SK-N-SH treated with all-trans-retinoic acid at 6 μM for 48 hours (cell line): ENCODE measurements around the gene FLRT2.
A peak's percentile ranks its signal among the peaks of the same experiment; 100 is the strongest.

Source experiments
- ATAC-seq: fragments of 200-7000 bp; cut with Tn5 transposase; 3 replicates; pipeline ENCODE4 v1.9.1; 2020; ENCODE audit warnings: mild to moderate bottlenecking, moderate library complexity
- ARNTL ChIP-seq: fragments of 450-650 bp; formaldehyde crosslinking; IDR thresholded peaks from 2 replicates; pipeline ENCODE4 v1.5.0; 2020; ENCODE audit warnings: low read depth, mild to moderate bottlenecking, moderate library complexity, borderline replicate concordance
- BACH2 ChIP-seq: fragments of 250-450 bp; sonication (Bioruptor Pico); IDR thresholded peaks from 2 replicates; pipeline ENCODE4 v1.9.0; 2021; ENCODE audit warnings: mild to moderate bottlenecking, borderline replicate concordance
- CSDC2 ChIP-seq: fragments of 250-450 bp; sonication (Bioruptor Pico); IDR thresholded peaks from 2 replicates; pipeline ENCODE4 v1.5.0; 2020; ENCODE audit warnings: mild to moderate bottlenecking, moderate library complexity
- CSRNP3 ChIP-seq: fragments of 250-450 bp; sonication (Bioruptor Pico); IDR thresholded peaks from 2 replicates; pipeline ENCODE4 v1.5.1; 2021; ENCODE audit warnings: mild to moderate bottlenecking, moderate library complexity
- ESRRG ChIP-seq: fragments of 250-450 bp; sonication (Bioruptor Pico); IDR thresholded peaks from 2 replicates; pipeline ENCODE4 v1.6.1; 2021; ENCODE audit warnings: mild to moderate bottlenecking
- GLIS3 ChIP-seq: fragments of 250-450 bp; sonication (Bioruptor Pico); IDR thresholded peaks from 2 replicates; pipeline ENCODE4 v1.5.0; 2020; ENCODE audit warnings: mild to moderate bottlenecking, moderate library complexity
- PPARA ChIP-seq: fragments of 250-450 bp; sonication (Bioruptor Pico); IDR thresholded peaks from 2 replicates; pipeline ENCODE4 v1.5.0; 2020; ENCODE audit warnings: mild to moderate bottlenecking, borderline replicate concordance
- RARB ChIP-seq: fragments of 250-450 bp; sonication (Bioruptor Pico); IDR thresholded peaks from 2 replicates; pipeline ENCODE4 v1.8.0; 2021; ENCODE audit warnings: mild to moderate bottlenecking, moderate library complexity
- TCF4 ChIP-seq: fragments of 250-450 bp; sonication (Bioruptor Pico); IDR thresholded peaks from 2 replicates; pipeline ENCODE4 v1.8.0; 2021; ENCODE audit warnings: mild to moderate bottlenecking, moderate library complexity, borderline replicate concordance
- TOX ChIP-seq: fragments of 250-450 bp; sonication (Bioruptor Pico); IDR thresholded peaks from 2 replicates; pipeline ENCODE4 v1.8.0; 2021; ENCODE audit warnings: mild to moderate bottlenecking, moderate library complexity, borderline replicate concordance
- ZC3H10 ChIP-seq: fragments of 250-450 bp; sonication (Bioruptor Pico); IDR thresholded peaks from 2 replicates; pipeline ENCODE4 v1.5.1; 2021; ENCODE audit warnings: mild to moderate bottlenecking, moderate library complexity
- ZFP3 ChIP-seq: fragments of 250-450 bp; sonication (Bioruptor Pico); IDR thresholded peaks from 2 replicates; pipeline ENCODE4 v1.5.0; 2020; ENCODE audit warnings: mild to moderate bottlenecking, moderate library complexity
- ZFP30 ChIP-seq: fragments of 450-650 bp; formaldehyde crosslinking; IDR thresholded peaks from 2 replicates; pipeline ENCODE4 v1.5.0; 2022; ENCODE audit warnings: mild to moderate bottlenecking, moderate library complexity
- ZNF565 ChIP-seq: fragments of 450-650 bp; formaldehyde crosslinking; conservative IDR thresholded peaks from 2 replicates; pipeline ENCODE4 v1.5.0; 2020; ENCODE audit warnings: low read depth, mild to moderate bottlenecking, moderate library complexity
- ZNF70 ChIP-seq: fragments of 450-650 bp; formaldehyde crosslinking; IDR thresholded peaks from 2 replicates; pipeline ENCODE4 v1.5.0; 2020; ENCODE audit warnings: mild to moderate bottlenecking, moderate library complexity
- TF ChIP-seq, protein P1 (sequence below): fragments of 250-450 bp; sonication (Bioruptor Pico); IDR thresholded peaks from 2 replicates; pipeline ENCODE4 v1.8.0; 2021; ENCODE audit warnings: low read depth, mild to moderate bottlenecking, moderate library complexity, borderline replicate concordance
- TF ChIP-seq, protein P2 (sequence below): fragments of 250-450 bp; sonication (Bioruptor Pico); IDR thresholded peaks from 2 replicates; pipeline ENCODE4 v1.5.1; 2020; ENCODE audit warnings: low read depth, mild to moderate bottlenecking, moderate library complexity
- TF ChIP-seq, protein P3 (sequence below): fragments of 250-450 bp; sonication (Bioruptor Pico); IDR thresholded peaks from 2 replicates; pipeline ENCODE4 v1.8.0; 2020; ENCODE audit warnings: mild to moderate bottlenecking, moderate library complexity, borderline replicate concordance

FLRT2 gene

DNA sequence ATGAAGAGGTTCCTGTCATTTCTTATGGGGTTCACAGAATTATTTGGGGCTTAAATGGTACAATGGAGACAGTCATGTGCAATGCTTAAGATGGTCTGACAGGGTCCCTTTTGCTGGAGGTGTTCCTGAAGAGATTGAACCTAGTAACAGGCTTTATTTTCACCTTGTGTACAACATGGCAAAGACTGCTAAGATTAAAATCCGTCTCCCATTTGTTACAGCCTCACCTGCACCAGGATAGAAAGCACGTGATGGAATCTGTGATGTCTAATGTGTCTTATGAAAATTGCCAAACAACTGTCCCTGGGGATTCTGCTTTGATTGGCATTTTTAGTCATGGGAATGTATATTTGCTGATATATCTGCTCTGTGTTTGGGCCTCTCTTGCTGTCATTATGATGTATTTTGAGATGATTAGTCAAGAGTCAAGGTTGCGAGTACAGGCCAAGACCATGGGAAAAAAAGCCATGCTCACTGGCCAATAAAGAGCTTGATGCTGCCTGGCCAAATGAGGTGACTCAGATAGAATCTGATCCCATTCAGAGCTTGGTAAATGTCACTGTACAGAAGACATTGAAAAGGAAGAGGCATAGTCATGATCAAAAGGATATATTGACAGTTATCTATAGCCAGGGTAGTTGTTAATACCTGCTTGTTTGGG, 96.1 kb downstream of the FLRT2 start:
- no peak; the same call in 2 of the 3 replicates for ATAC-seq
- TF ChIP-seq PPARA (CRISPR knock-in tag) (no peak), RARB (CRISPR knock-in tag) (no peak), ARNTL (CRISPR knock-in tag) (no peak), GLIS3 (CRISPR knock-in tag) (no peak), ESRRG (CRISPR knock-in tag) (no peak), ZNF565 (no peak), CSDC2 (CRISPR knock-in tag) (no peak)
- TF ChIP-seq, protein P1, sequence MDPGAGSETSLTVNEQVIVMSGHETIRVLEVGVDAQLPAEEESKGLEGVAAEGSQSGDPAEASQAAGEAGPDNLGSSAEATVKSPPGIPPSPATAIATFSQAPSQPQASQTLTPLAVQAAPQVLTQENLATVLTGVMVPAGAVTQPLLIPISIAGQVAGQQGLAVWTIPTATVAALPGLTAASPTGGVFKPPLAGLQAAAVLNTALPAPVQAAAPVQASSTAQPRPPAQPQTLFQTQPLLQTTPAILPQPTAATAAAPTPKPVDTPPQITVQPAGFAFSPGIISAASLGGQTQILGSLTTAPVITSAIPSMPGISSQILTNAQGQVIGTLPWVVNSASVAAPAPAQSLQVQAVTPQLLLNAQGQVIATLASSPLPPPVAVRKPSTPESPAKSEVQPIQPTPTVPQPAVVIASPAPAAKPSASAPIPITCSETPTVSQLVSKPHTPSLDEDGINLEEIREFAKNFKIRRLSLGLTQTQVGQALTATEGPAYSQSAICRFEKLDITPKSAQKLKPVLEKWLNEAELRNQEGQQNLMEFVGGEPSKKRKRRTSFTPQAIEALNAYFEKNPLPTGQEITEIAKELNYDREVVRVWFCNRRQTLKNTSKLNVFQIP: no peak

DNA sequence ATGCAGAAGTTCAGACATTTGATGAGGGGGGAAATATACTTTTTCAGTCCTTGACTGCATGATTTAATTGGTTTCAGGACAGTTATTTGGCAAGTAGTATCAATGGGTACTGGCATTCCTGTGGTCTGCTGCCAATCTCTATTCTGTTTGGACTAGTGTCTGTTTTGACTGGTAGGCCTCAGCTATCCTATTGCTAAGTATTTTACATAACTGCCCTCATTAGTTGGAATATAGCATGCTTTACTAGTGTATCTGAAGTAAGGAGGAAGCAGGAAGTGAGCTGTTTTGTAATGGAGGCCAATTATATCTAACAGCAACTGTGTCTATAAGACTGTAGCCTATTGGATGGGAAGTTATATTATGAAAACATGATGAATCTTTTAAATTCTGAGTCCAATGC, 104.3 kb downstream of the FLRT2 start:
- peak; percentile 83 for ATAC-seq
- no peak for TF ChIP-seq ZNF70 (CRISPR knock-in tag)
- no peak for TF ChIP-seq ZFP30 (CRISPR knock-in tag)
- no peak for TF ChIP-seq ZC3H10 (CRISPR knock-in tag)
- TF ChIP-seq CSRNP3 (CRISPR knock-in tag): no peak
- TF ChIP-seq GLIS3 (CRISPR knock-in tag): no peak
- TF ChIP-seq TCF4: no peak
- TF ChIP-seq ZNF565: no peak
- TF ChIP-seq, protein P2, sequence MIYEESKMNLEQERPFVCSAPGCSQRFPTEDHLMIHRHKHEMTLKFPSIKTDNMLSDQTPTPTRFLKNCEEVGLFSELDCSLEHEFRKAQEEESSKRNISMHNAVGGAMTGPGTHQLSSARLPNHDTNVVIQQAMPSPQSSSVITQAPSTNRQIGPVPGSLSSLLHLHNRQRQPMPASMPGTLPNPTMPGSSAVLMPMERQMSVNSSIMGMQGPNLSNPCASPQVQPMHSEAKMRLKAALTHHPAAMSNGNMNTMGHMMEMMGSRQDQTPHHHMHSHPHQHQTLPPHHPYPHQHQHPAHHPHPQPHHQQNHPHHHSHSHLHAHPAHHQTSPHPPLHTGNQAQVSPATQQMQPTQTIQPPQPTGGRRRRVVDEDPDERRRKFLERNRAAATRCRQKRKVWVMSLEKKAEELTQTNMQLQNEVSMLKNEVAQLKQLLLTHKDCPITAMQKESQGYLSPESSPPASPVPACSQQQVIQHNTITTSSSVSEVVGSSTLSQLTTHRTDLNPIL (CRISPR knock-in tag): no peak
- TF ChIP-seq ARNTL (CRISPR knock-in tag): no peak
- TF ChIP-seq, protein P3, sequence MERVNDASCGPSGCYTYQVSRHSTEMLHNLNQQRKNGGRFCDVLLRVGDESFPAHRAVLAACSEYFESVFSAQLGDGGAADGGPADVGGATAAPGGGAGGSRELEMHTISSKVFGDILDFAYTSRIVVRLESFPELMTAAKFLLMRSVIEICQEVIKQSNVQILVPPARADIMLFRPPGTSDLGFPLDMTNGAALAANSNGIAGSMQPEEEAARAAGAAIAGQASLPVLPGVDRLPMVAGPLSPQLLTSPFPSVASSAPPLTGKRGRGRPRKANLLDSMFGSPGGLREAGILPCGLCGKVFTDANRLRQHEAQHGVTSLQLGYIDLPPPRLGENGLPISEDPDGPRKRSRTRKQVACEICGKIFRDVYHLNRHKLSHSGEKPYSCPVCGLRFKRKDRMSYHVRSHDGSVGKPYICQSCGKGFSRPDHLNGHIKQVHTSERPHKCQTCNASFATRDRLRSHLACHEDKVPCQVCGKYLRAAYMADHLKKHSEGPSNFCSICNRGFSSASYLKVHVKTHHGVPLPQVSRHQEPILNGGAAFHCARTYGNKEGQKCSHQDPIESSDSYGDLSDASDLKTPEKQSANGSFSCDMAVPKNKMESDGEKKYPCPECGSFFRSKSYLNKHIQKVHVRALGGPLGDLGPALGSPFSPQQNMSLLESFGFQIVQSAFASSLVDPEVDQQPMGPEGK (CRISPR knock-in tag): no peak
- TF ChIP-seq ESRRG (CRISPR knock-in tag): no peak
- TF ChIP-seq CSDC2 (CRISPR knock-in tag): no peak
- TF ChIP-seq, protein P1: no peak
- TF ChIP-seq TOX (CRISPR knock-in tag): no peak
- TF ChIP-seq ZFP3 (CRISPR knock-in tag): no peak

DNA sequence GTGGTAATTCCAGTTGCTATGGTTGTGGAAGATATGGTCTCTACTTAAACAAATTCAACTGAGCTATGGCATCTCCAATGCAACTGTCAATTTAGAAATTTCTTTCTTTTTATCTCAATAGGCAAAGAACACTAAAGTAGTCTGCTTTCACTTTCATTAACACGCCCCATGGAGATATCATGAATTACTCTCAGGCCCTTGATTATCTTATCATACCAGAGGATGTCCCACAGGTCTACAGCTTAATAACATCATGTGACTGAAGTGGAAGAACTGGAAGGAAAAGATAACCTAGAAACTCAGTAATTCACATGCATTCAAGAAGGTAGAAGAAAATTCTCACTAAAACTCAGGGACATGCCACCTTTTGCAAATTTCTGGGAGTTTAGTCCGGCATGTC, 114.3 kb downstream of the FLRT2 start:
- TF ChIP-seq TOX (CRISPR knock-in tag) (no peak), BACH2 (no peak), ZFP30 (CRISPR knock-in tag) (no peak), ZNF565 (no peak)
- TF ChIP-seq, protein P3 (CRISPR knock-in tag): no peak
- no peak for ATAC-seq
